Loucy (cell line): ENCODE data around the gene RAB24.

ENCODE experiments used
- H2AFZ ChIP-seq: fragments of 200-600 bp; sonication (generic); 2 replicates; pipeline ENCODE4 v1.6.0; 2016; ENCODE audit warnings: antibody characterized with exemption, mild to moderate bottlenecking, low read length, moderate library complexity
- H3F3A ChIP-seq: fragments of 200-600 bp; 2 replicates; pipeline ENCODE4 v1.6.0; 2016; ENCODE audit warnings: antibody characterized with exemption, low read depth, mild to moderate bottlenecking
- H3K27me3 ChIP-seq: fragments of 200-600 bp; sonication (generic); 2 replicates; pipeline ENCODE4 v1.6.1; 2014; ENCODE audit warnings: low read length, mild to moderate bottlenecking; ENCODE audit not compliant: insufficient read depth, poor library complexity, severe bottlenecking
- H3K36me3 ChIP-seq: fragments of 200-600 bp; sonication (generic); 2 replicates; pipeline ENCODE4 v1.6.1; 2016; ENCODE audit warnings: low read length; ENCODE audit not compliant: insufficient read depth
- H3K4me1 ChIP-seq: fragments of 200-600 bp; sonication (generic); 2 replicates; pipeline ENCODE4 v1.5.1; 2014; ENCODE audit warnings: low read length, mild to moderate bottlenecking; ENCODE audit not compliant: insufficient read depth, poor library complexity, severe bottlenecking
- H3K4me2 ChIP-seq: fragments of 200-600 bp; sonication (generic); 2 replicates; pipeline ENCODE4 v1.6.0; 2014; ENCODE audit warnings: antibody characterized with exemption, low read length, low read depth, mild to moderate bottlenecking; ENCODE audit not compliant: poor library complexity, severe bottlenecking
- H3K4me3 ChIP-seq: fragments of 200-600 bp; sonication (generic); 2 replicates; pipeline ENCODE4 v1.5.1; 2014; ENCODE audit warnings: low read length, mild to moderate bottlenecking, mixed read lengths; ENCODE audit not compliant: poor library complexity, severe bottlenecking
- H3K79me2 ChIP-seq: fragments of 200-600 bp; sonication (generic); 2 replicates; pipeline ENCODE4 v1.6.1; 2014; ENCODE audit warnings: low read length; ENCODE audit not compliant: insufficient read depth
- H3K9ac ChIP-seq: fragments of 200-600 bp; sonication (generic); 2 replicates; pipeline ENCODE4 v1.6.0; 2014; ENCODE audit warnings: mild to moderate bottlenecking, low read depth, low read length, moderate library complexity; ENCODE audit not compliant: poor library complexity, severe bottlenecking
- H3K9me2 ChIP-seq: fragments of 200-600 bp; sonication (generic); replicated peaks from 2 replicates; pipeline ENCODE4 v1.6.1; 2016; ENCODE audit warnings: low read depth, low read length, mixed read lengths
- H3K9me3 ChIP-seq: fragments of 200-600 bp; sonication (generic); 2 replicates; pipeline ENCODE4 v1.6.1; 2014; ENCODE audit warnings: mild to moderate bottlenecking, antibody characterized with exemption, low read length, low read depth; ENCODE audit not compliant: insufficient read depth
- H4K20me1 ChIP-seq: fragments of 200-600 bp; sonication (generic); 2 replicates; pipeline ENCODE4 v1.6.0; 2014; ENCODE audit warnings: antibody characterized with exemption, low read length, mild to moderate bottlenecking; ENCODE audit not compliant: insufficient read depth, poor library complexity, severe bottlenecking
- EZH2phosphoT487 ChIP-seq: fragments of 200-600 bp; IDR thresholded peaks from 2 replicates; pipeline ENCODE4 v1.6.1; 2018; ENCODE audit warnings: antibody characterized with exemption, mild to moderate bottlenecking, moderate library complexity, borderline replicate concordance
- TF ChIP-seq, protein P1 (sequence below): fragments of 200-600 bp; sonication (generic); conservative IDR thresholded peaks from 2 replicates; pipeline ENCODE4 v1.5.1; 2014; ENCODE audit warnings: mild to moderate bottlenecking, antibody characterized with exemption, low read length

RAB24 gene

GRCh38 chr5:177328545-177329231 is 25.2 kb upstream of the RAB24 start:
- no peaks in the 10 kb centered on the region for H4K20me1 ChIP-seq

DNA sequence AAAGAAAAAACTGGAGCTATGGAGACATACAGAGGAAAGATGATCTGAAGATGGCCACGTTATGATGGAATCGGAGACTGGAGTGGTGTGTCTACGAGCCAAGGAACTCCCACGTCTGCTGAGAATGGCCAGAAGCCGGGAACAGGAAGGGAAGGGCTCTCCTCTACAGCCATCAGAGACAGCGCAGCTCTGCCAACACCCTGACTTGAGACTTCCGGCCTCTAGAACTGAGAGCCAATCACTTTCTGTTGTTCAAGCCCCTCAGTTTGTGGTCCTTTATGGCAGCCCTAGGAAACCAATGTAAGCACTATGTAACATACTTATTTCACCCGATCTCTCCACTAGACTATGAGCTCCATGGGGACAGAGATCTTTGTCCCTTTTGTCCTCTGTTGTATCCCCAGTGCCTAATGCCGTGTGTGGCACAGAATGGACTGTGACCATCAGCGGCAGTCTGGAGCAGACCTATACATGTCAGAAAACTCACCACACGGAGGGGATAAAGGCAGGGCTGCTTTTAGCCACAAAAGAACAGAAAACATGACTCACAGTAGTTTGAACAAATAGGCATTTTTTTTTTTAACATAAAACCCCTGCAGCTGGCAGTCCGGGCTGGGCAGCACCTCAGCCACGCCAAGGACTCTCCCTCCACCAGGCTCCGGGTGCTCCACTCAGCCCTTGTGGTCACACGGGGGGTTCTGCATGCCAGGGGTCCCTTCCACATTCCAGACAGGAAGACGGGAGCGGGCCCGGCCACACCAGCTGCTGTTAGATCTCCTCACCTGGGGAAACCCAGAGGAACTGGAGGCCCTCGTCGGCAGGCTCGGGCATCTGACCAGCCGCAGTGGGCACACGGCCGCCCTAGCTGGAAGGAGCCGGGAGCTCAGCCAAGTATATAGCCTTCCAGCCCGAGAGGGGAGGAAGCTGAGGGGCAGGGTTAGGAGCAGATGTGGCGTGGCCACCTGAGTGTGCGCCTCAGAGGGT is 24.3 kb upstream of the RAB24 start:
- H4K20me1 ChIP-seq: no peaks in the 10 kb centered on the region
- H2AFZ ChIP-seq: no peak overlapping the region
- no peaks in the 10 kb centered on the region for H3K9me3 ChIP-seq
- no peaks in the 10 kb centered on the region for H3K9me2 ChIP-seq
- no peak overlapping the region for H3K9ac ChIP-seq
- H3K79me2 ChIP-seq: no peaks in the 10 kb centered on the region
- H3F3A ChIP-seq: no peaks in the 10 kb centered on the region
- H3K36me3 ChIP-seq: no peaks in the 10 kb centered on the region; the same call in 1 of the 2 replicates
- peaks cover 16% of the 10 kb centered on the region for H3K4me1 ChIP-seq
- TF ChIP-seq, protein P1, sequence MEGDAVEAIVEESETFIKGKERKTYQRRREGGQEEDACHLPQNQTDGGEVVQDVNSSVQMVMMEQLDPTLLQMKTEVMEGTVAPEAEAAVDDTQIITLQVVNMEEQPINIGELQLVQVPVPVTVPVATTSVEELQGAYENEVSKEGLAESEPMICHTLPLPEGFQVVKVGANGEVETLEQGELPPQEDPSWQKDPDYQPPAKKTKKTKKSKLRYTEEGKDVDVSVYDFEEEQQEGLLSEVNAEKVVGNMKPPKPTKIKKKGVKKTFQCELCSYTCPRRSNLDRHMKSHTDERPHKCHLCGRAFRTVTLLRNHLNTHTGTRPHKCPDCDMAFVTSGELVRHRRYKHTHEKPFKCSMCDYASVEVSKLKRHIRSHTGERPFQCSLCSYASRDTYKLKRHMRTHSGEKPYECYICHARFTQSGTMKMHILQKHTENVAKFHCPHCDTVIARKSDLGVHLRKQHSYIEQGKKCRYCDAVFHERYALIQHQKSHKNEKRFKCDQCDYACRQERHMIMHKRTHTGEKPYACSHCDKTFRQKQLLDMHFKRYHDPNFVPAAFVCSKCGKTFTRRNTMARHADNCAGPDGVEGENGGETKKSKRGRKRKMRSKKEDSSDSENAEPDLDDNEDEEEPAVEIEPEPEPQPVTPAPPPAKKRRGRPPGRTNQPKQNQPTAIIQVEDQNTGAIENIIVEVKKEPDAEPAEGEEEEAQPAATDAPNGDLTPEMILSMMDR: no peak
- no peak for TF ChIP-seq EZH2phosphoT487
- H3K27me3 ChIP-seq: no peaks in the 10 kb centered on the region
- no peak overlapping the region for H3K4me2 ChIP-seq
- H3K4me3 ChIP-seq: no peak overlapping the region

More at GRCh38 chr5:177328545-177329231, 25.2 kb upstream of the RAB24 start:
- no peaks in the 10 kb centered on the region for H3K9me2 ChIP-seq
- no peak overlapping the region for H3K9ac ChIP-seq
- no peaks in the 10 kb centered on the region for H3K79me2 ChIP-seq
- H3K36me3 ChIP-seq: peaks cover 8% of the 10 kb centered on the region; the same call in 1 of the 2 replicates
- H3K4me2 ChIP-seq: no peak overlapping the region
- no peak for TF ChIP-seq EZH2phosphoT487
- TF ChIP-seq, protein P1: no peak
- H3K27me3 ChIP-seq: no peaks in the 10 kb centered on the region
- H2AFZ ChIP-seq: no peak overlapping the region
- H3K9me3 ChIP-seq: no peaks in the 10 kb centered on the region
- H3F3A ChIP-seq: no peaks in the 10 kb centered on the region
- H3K4me1 ChIP-seq: peaks cover 16% of the 10 kb centered on the region
- no peak overlapping the region for H3K4me3 ChIP-seq

DNA sequence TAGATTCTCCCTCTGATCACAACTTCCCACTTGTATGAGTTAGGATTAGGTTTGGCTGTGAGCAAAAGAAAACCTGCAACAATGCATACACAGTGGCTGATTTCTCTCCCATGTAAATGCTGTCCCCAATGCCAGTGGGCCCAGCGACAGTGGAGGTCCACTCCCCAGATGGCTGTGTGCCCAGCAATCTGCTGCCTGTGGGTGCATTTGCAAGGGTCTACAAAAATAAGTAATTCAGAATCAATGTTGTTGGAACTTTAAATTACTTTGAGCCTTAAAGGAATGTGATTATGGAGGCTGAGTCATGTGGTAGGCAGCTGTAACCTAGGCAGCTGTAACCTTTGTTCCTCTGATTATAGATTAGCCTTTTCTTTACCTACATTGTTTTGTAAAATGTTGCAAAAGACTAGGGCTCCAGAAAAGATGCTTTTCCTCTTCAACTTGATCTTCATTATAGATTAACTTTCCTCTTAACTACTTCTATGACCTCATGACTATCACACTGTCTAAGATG is 22.4 kb upstream of the RAB24 start:
- Histone ChIP-seq H3K27me3 (no peaks in the 10 kb centered on the region), H4K20me1 (no peaks in the 10 kb centered on the region), H3K36me3 (no peaks in the 10 kb centered on the region; the same call in 1 of the 2 replicates), H3K4me1 (peaks cover 5% of the 10 kb centered on the region), H2AFZ (no peak overlapping the region), H3F3A (no peaks in the 10 kb centered on the region), H3K4me2 (no peak overlapping the region), H3K9me2 (no peaks in the 10 kb centered on the region), H3K4me3 (no peak overlapping the region), H3K79me2 (no peaks in the 10 kb centered on the region), H3K9ac (no peak overlapping the region), H3K9me3 (no peaks in the 10 kb centered on the region)
- TF ChIP-seq, protein P1: no peak
- TF ChIP-seq EZH2phosphoT487: no peak
